ENCODE results near the gene JARID2.

GRCh38 chr6:15386110-15386755, 140.4 kb downstream of the JARID2 start:
- TF ChIP-seq, protein P1, sequence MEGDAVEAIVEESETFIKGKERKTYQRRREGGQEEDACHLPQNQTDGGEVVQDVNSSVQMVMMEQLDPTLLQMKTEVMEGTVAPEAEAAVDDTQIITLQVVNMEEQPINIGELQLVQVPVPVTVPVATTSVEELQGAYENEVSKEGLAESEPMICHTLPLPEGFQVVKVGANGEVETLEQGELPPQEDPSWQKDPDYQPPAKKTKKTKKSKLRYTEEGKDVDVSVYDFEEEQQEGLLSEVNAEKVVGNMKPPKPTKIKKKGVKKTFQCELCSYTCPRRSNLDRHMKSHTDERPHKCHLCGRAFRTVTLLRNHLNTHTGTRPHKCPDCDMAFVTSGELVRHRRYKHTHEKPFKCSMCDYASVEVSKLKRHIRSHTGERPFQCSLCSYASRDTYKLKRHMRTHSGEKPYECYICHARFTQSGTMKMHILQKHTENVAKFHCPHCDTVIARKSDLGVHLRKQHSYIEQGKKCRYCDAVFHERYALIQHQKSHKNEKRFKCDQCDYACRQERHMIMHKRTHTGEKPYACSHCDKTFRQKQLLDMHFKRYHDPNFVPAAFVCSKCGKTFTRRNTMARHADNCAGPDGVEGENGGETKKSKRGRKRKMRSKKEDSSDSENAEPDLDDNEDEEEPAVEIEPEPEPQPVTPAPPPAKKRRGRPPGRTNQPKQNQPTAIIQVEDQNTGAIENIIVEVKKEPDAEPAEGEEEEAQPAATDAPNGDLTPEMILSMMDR (IDR thresholded peaks at IDR 0.05; ENCODE audit: low read length) = no peak
- TF ChIP-seq EZH2 (IDR thresholded peaks at IDR 0.05; ENCODE audit: borderline replicate concordance, low read length) = no peak

Data from OCI-LY1 (cell line).